HUDEP-2 (cell line): Measurements from ENCODE around the gene CCDC30.

Source experiments
- DNase-seq, 76 experiments: peaks; one replicate each; lab custom pipeline; 2025; ENCODE audit not compliant: unreplicated experiment in 76 of 76; lab: John Stamatoyannopoulos, UW

Gene CCDC30

DNA sequence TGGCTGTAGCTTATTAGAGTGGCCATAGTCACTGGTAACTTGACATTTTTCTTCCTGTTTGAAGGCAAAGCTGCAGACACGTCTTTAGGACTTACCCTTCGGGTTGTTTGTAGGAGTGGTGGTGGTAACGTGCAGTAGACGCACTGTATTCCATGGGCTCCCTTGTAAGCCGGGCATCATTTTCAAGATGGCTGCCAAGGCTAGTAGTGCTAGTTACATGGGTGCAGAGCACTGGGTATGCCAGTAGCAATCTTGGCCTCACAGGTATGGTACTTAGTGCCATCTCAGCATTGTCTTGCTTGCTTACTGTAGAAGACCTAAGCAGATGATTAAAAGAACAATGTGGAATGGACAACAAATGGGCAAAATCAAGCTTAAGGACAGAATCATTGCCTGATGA is 221.1 kb downstream of the CCDC30 start:
- peak in 36 of 76 experiments; percentile 2 to 41 (median 14) for DNase-seq

DNA sequence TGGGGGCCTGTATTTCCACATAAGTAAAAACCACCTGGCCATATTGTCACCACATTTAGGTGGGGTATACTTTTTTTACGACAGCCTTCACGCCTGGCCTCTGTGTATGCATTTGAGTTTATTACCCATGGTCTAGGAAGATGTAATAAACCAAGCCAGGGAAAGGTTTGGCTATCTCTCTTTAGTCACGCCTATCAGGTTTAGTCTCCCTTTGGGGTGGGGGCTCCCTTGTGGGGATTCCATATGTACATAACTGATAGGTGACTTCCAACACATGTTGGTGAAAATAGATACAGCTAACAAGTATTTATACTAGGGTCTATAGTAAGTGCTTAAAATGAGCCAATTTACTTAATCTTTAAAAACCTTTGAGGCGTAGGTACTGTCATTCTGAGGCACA is 223.3 kb downstream of the CCDC30 start:
- DNase-seq, result peak in 45 of 76 experiments; percentile 1 to 79 (median 40)

DNA sequence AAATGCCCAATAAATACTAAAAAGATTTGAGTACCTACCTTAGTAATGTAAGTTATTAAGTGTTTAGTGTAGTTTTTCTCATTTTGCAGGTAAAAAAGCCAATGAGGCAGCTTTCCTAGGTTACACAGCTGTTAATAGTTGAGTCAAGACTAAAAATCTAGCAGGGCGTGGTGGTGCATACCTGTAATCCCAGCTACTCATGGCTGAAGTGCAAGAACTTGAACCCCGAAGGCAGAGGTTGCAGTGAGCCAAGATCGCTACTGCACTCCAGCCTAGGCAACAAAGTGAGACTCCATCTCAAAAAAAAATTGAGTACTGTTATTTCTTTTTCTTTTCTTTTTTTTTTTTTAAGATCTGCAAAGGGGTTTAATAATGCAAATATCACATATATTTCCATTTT is 226.8 kb downstream of the CCDC30 start:
- DNase-seq, result no peak

DNA sequence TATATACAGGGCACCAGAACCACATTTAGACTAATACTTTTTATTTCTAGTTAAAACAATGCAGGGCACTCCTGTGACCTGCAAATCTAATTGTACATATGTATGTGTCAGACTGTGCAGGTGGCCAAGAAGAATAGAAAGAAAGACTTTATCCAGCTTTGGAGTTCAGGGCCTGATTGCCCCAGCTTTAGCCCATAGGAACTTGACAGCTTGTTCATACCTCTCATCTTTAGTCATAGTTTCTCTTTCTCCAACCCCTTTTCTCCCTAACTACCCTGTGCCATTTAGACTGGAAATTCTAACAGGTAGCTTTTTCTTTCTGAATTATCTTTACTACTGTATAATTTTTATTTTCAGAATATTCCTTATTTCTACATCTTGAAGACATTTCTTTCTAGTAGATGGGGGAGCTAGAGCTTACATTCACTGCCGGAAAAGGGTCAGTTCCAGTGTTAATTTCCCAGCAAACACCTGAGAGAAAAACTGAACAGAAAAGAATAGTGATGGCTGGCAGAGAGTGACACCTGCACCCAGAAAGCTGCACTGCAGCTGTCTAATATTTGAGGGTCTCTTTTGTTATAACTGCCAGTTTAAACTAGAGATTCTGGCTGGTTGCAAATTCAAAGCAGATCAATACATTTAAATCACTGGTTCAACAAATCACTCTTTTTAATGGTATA is 227.5 kb downstream of the CCDC30 start:
- no peak for DNase-seq

DNA sequence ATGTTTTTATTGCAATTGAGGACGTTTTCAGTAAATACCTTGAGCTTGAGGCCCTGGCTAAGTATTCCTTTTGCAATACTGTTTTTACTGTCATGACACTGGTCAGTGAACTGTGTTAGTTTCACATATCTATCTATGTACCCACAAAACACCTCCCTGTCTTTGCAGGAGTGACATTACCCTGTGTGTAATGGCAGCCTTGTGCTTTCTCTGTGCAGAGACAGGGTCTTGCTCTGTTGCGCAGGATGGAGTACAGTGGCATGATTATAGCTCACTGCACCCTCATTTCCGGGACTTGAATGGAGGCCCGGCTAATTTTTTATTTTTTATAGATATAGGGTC is 228.0 kb downstream of the CCDC30 start:
- no peak for DNase-seq

DNA sequence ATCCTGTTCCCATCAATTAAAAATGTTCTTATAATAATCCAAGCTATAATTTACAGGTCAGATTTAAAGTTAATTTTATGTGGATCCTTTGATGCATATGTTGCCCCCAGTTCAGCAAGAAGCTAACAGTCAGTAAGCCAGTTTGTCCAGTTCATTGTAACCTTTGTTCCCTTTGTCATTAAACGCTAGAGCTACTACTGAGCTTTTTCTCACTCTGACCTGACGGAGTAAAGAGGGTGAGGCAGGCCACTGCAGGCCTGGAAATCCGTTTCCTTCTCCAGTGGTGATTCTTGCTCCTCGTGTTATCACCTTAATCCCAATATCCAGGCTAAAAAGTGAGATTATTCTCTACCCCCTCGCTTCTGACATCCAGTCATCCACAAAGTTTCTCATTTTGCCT is 229.4 kb downstream of the CCDC30 start:
- no peak for DNase-seq

DNA sequence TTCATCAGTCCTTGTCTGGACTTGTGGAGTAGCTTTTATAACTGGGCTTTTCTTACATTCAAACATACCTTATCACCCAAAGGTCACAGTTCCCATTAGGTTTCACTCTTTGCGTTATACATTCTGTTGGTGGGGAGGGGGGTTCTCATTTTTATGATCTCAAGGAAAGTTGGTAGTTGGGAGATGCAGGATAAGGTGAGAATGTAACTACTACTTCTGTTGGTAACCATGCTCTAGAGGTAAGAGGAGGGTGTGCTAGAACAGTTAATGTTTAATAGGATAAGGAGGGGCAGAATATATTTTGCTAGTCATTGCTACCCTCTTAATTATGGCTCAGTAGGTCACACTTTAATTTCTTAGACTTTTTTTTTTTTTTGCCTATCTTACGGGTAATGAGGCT is 229.8 kb downstream of the CCDC30 start:
- DNase-seq, result no peak

DNA sequence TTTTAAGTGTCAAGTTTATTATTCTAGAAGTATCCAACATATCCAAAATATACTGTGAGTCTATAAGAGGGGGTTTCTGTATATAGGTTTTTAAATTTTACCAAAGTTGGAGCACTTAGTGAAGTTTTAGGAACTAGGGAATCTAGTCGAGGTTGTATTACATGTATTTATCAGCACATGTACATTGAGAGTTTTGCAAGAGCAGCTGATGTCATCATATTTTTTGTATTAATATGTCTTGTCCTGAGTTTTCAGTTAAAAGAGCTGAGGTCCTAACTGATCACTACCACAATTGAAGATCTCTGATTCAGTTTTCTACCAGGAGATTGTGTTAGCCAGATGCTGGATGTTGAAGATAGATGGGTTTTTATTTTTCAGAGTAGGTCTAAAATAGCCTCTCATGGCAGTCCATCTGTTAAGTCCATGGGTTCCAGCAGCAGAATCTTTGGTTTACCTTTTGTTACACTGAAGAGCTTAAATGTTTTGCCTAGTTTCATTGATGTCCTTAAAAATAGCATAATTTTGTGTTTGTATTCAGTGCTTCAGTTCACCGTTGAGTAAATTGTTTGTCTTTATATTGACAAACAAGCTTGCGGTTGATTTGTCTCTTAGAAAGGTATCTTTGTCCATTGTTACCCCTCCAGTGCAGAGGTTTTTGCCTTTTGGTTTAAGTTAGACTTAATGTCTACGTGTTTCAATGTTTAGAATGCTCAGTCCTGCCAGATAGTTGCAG is 235.2 kb downstream of the CCDC30 start:
- no peak for DNase-seq

DNA sequence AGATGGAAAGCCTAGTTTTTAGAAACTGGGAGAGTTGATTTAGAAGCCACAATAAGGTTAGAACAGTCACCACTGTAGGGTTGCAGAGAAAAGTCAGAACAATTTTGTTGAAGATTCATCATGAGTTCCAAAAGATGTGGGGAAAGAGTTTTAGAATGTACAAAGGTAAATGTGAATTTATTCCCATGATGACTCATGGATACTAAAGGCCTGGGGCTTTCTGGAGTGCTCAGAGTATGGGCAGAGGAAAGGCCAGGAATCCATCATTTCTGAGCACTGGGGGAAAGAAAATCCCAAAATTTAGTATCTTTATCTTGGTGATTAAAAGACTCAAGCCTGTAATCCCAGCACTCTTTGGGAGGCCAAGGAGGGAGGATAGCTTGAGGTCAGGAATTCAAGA is 236.9 kb downstream of the CCDC30 start:
- DNase-seq, result no peak

DNA sequence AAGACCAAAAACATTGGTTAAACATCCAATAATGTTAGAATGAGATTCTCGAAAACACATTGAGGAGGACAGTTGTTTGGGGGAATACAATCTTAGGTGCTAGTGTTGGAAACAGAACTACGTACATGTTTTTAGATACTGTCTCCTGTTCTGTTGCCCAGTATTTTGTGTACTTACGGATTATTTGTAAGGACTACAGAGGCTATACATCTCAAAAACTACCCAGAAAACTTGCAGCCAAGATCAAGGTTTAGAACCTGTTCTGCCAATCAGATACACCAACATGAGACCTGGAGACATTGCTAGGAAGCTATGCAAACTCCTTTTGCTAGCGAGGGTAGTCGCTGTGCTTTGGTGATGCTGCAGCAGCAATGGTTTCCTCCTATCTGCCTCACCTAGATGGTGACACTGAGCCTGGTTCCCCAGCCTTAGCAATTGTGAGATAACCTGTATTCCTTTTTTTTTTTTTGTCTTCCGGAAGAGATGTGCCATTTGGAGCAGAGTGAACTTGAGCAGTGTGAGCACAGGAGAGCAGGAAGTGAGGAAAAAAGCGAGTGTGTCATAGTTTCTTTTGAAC is 240.9 kb downstream of the CCDC30 start:
- no peak for DNase-seq
